GM18511 (cell line): ENCODE results near the gene CCDC187.

Experiments
- ATAC-seq: cut with Tn5 transposase; IDR thresholded peaks from one replicate; pipeline ENCODE4 v1.9.1; 2021; ENCODE audit warnings: mild to moderate bottlenecking, moderate library complexity; ENCODE audit not compliant: unreplicated experiment

Gene CCDC187

GRCh38 chr9:136339958-136340310 is 36.0 kb upstream of the CCDC187 start:
- ATAC-seq: no peak

GRCh38 chr9:136339173-136339957 is 35.5 kb upstream of the CCDC187 start:
- ATAC-seq: no peak

- ATAC-seq: no peak
Measured at GRCh38 chr9:136338511-136338910, 34.6 kb upstream of the CCDC187 start.

GRCh38 chr9:136337416-136338395 is 33.8 kb upstream of the CCDC187 start:
- ATAC-seq: no peak

- ATAC-seq: no peak
Measured at GRCh38 chr9:136336881-136337280, 33.0 kb upstream of the CCDC187 start.

- ATAC-seq: no peak
Measured at GRCh38 chr9:136336156-136336870, 32.4 kb upstream of the CCDC187 start.

GRCh38 chr9:136335296-136336155 is 31.6 kb upstream of the CCDC187 start:
- no peak for ATAC-seq

GRCh38 chr9:136334541-136334940 is 30.6 kb upstream of the CCDC187 start:
- ATAC-seq: no peak

- no peak for ATAC-seq
Measured at GRCh38 chr9:136333486-136333885, 29.6 kb upstream of the CCDC187 start.

GRCh38 chr9:136333045-136333444 is 29.2 kb upstream of the CCDC187 start:
- no peak for ATAC-seq

- no peak for ATAC-seq
Measured at GRCh38 chr9:136332482-136332983, 28.6 kb upstream of the CCDC187 start.

- ATAC-seq: no peak
Measured at GRCh38 chr9:136331556-136332481, 27.9 kb upstream of the CCDC187 start.

- no peak for ATAC-seq
Measured at GRCh38 chr9:136331030-136331429, 27.1 kb upstream of the CCDC187 start.

GRCh38 chr9:136330406-136330990 is 26.6 kb upstream of the CCDC187 start:
- ATAC-seq: no peak

GRCh38 chr9:136329636-136330405 is 25.9 kb upstream of the CCDC187 start:
- no peak for ATAC-seq

GRCh38 chr9:136329211-136329627 is 25.3 kb upstream of the CCDC187 start:
- no peak for ATAC-seq

GRCh38 chr9:136328622-136329041 is 24.7 kb upstream of the CCDC187 start:
- ATAC-seq: no peak
